B cell (primary cell): Measurements from ENCODE around the gene TBX4. TPM values are rescaled to one million over a fixed set of nuclear protein-coding genes. Genes with fewer than 3 reads are reported as not detected.
A peak's percentile ranks its signal among the peaks of the same experiment; 100 is the strongest.

ENCODE experiments used
- ATAC-seq: fragments of 200-7000 bp; cut with Tn5 transposase; one replicate; pipeline ENCODE4 v1.10.0; 2021; ENCODE audit warnings: low read depth, mild to moderate bottlenecking, moderate number of reproducible peaks, moderate library complexity
- CTCF ChIA-PET: fragments of 350-600 bp; sonication (Branson Sonifier 250); formaldehyde crosslinking; loops from one replicate; lab custom pipeline; 2021; ENCODE audit warnings: antibody characterized with exemption, inconsistent platforms; lab: Charles Lee
- POLR2A ChIA-PET: fragments of 350-600 bp; sonication (Branson Sonifier 250); formaldehyde crosslinking; loops from one replicate; lab custom pipeline; 2021; ENCODE audit warnings: antibody characterized with exemption; lab: Charles Lee
- DNase-seq: peaks from one replicate; pipeline ENCODE4 v3.0.0; 2013
- H2AFZ ChIP-seq: 2 replicates; pipeline ENCODE4 v1.6.1; 2012; ENCODE audit warnings: mild to moderate bottlenecking, low read depth, low read length; ENCODE audit not compliant: insufficient read depth, poor library complexity, severe bottlenecking
- H3K27ac ChIP-seq, 2 donors: 1 replicate in 1 of 2; 2 replicates in 1 of 2; pipeline ENCODE4 v1.5.1; 2012 to 2013; ENCODE audit warnings: low read length in 2 of 2, mild to moderate bottlenecking in 2 of 2, moderate library complexity in 1 of 2
- H3K27me3 ChIP-seq, 4 experiments: fragments of 200-600 bp in 1 of 4; sonication (generic) in 1 of 4; replicated peaks in 1 of 4; 1 replicate in 2 of 4; 2 replicates in 2 of 4; pipeline versions ENCODE4 v1.6.1 to v1.7.0; 2013 to 2016; ENCODE audit warnings: low read length in 3 of 4, mild to moderate bottlenecking in 2 of 4, mixed read lengths in 1 of 4, moderate library complexity in 1 of 4; ENCODE audit not compliant: insufficient read depth in 4 of 4, control insufficient read depth in 3 of 4; ENCODE audit errors: control extremely low read depth in 1 of 4
- H3K36me3 ChIP-seq, 2 experiments: replicated peaks in 1 of 2; 1 replicate in 1 of 2; 2 replicates in 1 of 2; pipeline versions ENCODE4 v1.6.1 to v1.7.1; 2013; ENCODE audit warnings: low read length in 1 of 2; ENCODE audit not compliant: insufficient read depth in 2 of 2, control insufficient read depth in 1 of 2; ENCODE audit errors: control extremely low read depth in 1 of 2, extremely low read depth in 1 of 2
- H3K4me1 ChIP-seq, 2 donors: fragments of 200-600 bp in 1 of 2; sonication (generic) in 1 of 2; 1 replicate in 1 of 2; 2 replicates in 1 of 2; pipeline versions ENCODE4 v1.5.1 to v1.6.1; 2013 to 2017; ENCODE audit warnings: low read length in 2 of 2; ENCODE audit not compliant: control insufficient read depth in 2 of 2, insufficient read depth in 2 of 2
- H3K4me2 ChIP-seq: replicated peaks from 2 replicates; pipeline ENCODE3; 2012; ENCODE audit warnings: mild to moderate bottlenecking, low read depth, low read length; ENCODE audit not compliant: poor library complexity, severe bottlenecking
- H3K4me3 ChIP-seq, 5 experiments: fragments of 200-600 bp in 1 of 5; sonication (generic) in 1 of 5; 1 replicate in 3 of 5; 2 replicates in 2 of 5; pipeline versions ENCODE4 v1.5.1 to v1.7.0; 2011 to 2016; ENCODE audit warnings: low read length in 4 of 5, mild to moderate bottlenecking in 4 of 5, low read depth in 2 of 5, control low read depth in 1 of 5, moderate library complexity in 1 of 5; ENCODE audit not compliant: insufficient read depth in 1 of 5; ENCODE audit errors: control extremely low read depth in 1 of 5, extremely low read depth in 1 of 5
- H3K79me2 ChIP-seq: fragments of 200-600 bp; sonication (generic); one replicate; pipeline ENCODE4 v1.6.0; 2016; ENCODE audit warnings: low read length; ENCODE audit not compliant: control insufficient read depth, insufficient read depth
- H3K9ac ChIP-seq: fragments of 200-600 bp; sonication (generic); 2 replicates; pipeline ENCODE4 v1.6.1; 2017; ENCODE audit warnings: mild to moderate bottlenecking, low read length, moderate library complexity
- H3K9me3 ChIP-seq, 3 donors: one replicate each; pipeline versions ENCODE4 v1.6.1 to v1.7.1; 2013; ENCODE audit warnings: low read length in 2 of 3; ENCODE audit not compliant: control insufficient read depth in 2 of 3, insufficient read depth in 1 of 3; ENCODE audit errors: control extremely low read depth in 1 of 3
- H4K20me1 ChIP-seq: 2 replicates; pipeline ENCODE4 v1.6.0; 2012; ENCODE audit warnings: mild to moderate bottlenecking, low read length; ENCODE audit not compliant: insufficient read depth, control insufficient read depth, poor library complexity, severe bottlenecking
- H3K27ac Mint-ChIP-seq: one replicate; pipeline ENCODE4 v1.8.0; 2021; ENCODE audit warnings: mixed read lengths
- H3K27me3 Mint-ChIP-seq: one replicate; pipeline ENCODE4 v1.8.0; 2021; ENCODE audit warnings: mixed read lengths
- H3K4me1 Mint-ChIP-seq: one replicate; pipeline ENCODE4 v1.8.0; 2021; ENCODE audit warnings: mixed read lengths
- H3K4me3 Mint-ChIP-seq: one replicate; pipeline ENCODE4 v1.8.0; 2021; ENCODE audit warnings: mixed read lengths
- H3K9me3 Mint-ChIP-seq: one replicate; pipeline ENCODE4 v1.8.0; 2022; ENCODE audit warnings: mixed read lengths; ENCODE audit not compliant: insufficient read depth
- EZH2 ChIP-seq: IDR thresholded peaks from 2 replicates; pipeline ENCODE4 v1.6.1; 2012; ENCODE audit warnings: borderline replicate concordance, low read depth, mild to moderate bottlenecking, moderate library complexity, low read length; ENCODE audit not compliant: insufficient read depth, poor library complexity, severe bottlenecking
- WGBS: methylation state at CpG from one replicate; pipeline ENCODE4 v1.1.5; 2013; ENCODE audit warnings: missing lambda C conversion rate; ENCODE audit not compliant: insufficient coverage; 5-methylcytosine and 5-hydroxymethylcytosine counted together
- intact Hi-C: fragments of 100-400 bp; cut with micrococcal nuclease; formaldehyde crosslinking; loops from one replicate; pipeline ENCODE4 v1.10.0; 2022
- polyA plus RNA-seq: library from polyadenylated mRNA; depleted of rRNA; stranded (reverse); fragments of >200 nt; gene quantifications from 2 replicates; pipeline ENCODE4 v1.2.3, GENCODE V29; 2012
- total RNA-seq, 2 donors: library from RNA; stranded (reverse); fragments of 120-200 nt in 1 of 2; gene quantifications; 1 replicate in 1 of 2; 2 replicates in 1 of 2; pipeline versions ENCODE4 v1.2.3 to v1.2.4, GENCODE V29; 2013 to 2022
- TF ChIP-seq, protein P1 (sequence below): fragments of 200-600 bp; IDR thresholded peaks from one replicate; pipeline ENCODE4 v1.8.0; 2022; ENCODE audit warnings: antibody characterized with exemption, mild to moderate bottlenecking

Gene TBX4
- total and polyA plus RNA-seq, 2 donors (not counting 1 experiment from before 2014, with no cell fraction given) = not detected

GRCh38 chr17:61453566-61454380 is 1.6 kb downstream of the TBX4 start:
- Histone ChIP-seq H3K4me1 (peaks cover 45 to 58% of the 10 kb centered on the region in 2 donors), H3K9ac (no peak overlapping the region), H3K27me3 (peaks cover 2 to 81% (median 60%) of the 10 kb centered on the region in 4 experiments), H3K4me3 (no peak overlapping the region), H3K79me2 (no peaks in the 10 kb centered on the region), H2AFZ (no peak overlapping the region), H4K20me1 (no peaks in the 10 kb centered on the region), H3K27ac (no peak overlapping the region), H3K9me3 (peaks cover 0 to 44% (median 0%) of the 10 kb centered on the region in 3 donors), H3K36me3 (no peaks in the 10 kb centered on the region), H3K4me2 (peak overlapping the region; percentile 57)
- peaks cover 68% of the 10 kb centered on the region for H3K27me3 Mint-ChIP-seq
- 30% methylated on average over 4 of the region's 17 CpGs for WGBS
- peaks cover 39% of the 10 kb centered on the region for H3K4me1 Mint-ChIP-seq
- intact Hi-C loops = loop anchor here (2.0 kb wide), 1 partner anchor 51 kb away; no protein-coding TSS in a partner anchor
- ATAC-seq (no peak), DNase-seq (peak; percentile 46)
- H3K27ac Mint-ChIP-seq = no peak overlapping the region
- H3K4me3 Mint-ChIP-seq = peak overlapping the region; percentile 69
- POLR2A ChIA-PET = no interaction called here
- CTCF ChIA-PET = no interaction called here
- H3K9me3 Mint-ChIP-seq = no peaks in the 10 kb centered on the region
- peak; percentile 81 for TF ChIP-seq EZH2
- TF ChIP-seq, protein P1, sequence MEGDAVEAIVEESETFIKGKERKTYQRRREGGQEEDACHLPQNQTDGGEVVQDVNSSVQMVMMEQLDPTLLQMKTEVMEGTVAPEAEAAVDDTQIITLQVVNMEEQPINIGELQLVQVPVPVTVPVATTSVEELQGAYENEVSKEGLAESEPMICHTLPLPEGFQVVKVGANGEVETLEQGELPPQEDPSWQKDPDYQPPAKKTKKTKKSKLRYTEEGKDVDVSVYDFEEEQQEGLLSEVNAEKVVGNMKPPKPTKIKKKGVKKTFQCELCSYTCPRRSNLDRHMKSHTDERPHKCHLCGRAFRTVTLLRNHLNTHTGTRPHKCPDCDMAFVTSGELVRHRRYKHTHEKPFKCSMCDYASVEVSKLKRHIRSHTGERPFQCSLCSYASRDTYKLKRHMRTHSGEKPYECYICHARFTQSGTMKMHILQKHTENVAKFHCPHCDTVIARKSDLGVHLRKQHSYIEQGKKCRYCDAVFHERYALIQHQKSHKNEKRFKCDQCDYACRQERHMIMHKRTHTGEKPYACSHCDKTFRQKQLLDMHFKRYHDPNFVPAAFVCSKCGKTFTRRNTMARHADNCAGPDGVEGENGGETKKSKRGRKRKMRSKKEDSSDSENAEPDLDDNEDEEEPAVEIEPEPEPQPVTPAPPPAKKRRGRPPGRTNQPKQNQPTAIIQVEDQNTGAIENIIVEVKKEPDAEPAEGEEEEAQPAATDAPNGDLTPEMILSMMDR = no peak
